Right atrium auricular region (tissue), 2 donors: ENCODE data around the gene HTRA1. TPM values are rescaled to one million over a fixed set of nuclear protein-coding genes. Genes with fewer than 3 reads are reported as not detected.

Experiments used
- DNase-seq: peaks from one replicate; pipeline ENCODE4 v3.0.0-alpha.2; 2019; ENCODE audit warnings: low spot score
- H3K27ac ChIP-seq, 2 donors: fragments of 200-600 bp; sonication (generic); 1 replicate in 1 of 2; 2 replicates in 1 of 2; pipeline ENCODE4 v1.5.1; 2016 to 2019
- H3K27me3 ChIP-seq, 2 donors: fragments of 200-600 bp; sonication (generic); one replicate each; pipeline versions ENCODE4 v1.5.1 to v1.6.0; 2017 to 2019
- H3K36me3 ChIP-seq: fragments of 200-600 bp; sonication (generic); one replicate; pipeline ENCODE4 v1.5.1; 2016
- H3K4me1 ChIP-seq, 2 donors: fragments of 200-600 bp; sonication (generic); one replicate each; pipeline versions ENCODE4 v1.5.1 to v1.6.0; 2017 to 2019
- H3K4me3 ChIP-seq, 2 donors: fragments of 200-600 bp; sonication (generic); 1 replicate in 1 of 2; 2 replicates in 1 of 2; pipeline ENCODE4 v1.5.1; 2017 to 2019; ENCODE audit warnings: mild to moderate bottlenecking in 1 of 2, moderate library complexity in 1 of 2
- H3K9me3 ChIP-seq, 2 donors: fragments of 200-600 bp; sonication (generic); one replicate each; pipeline ENCODE4 v1.5.1; 2019
- CTCF ChIP-seq, 2 donors: fragments of 200-600 bp; sonication (generic); IDR thresholded peaks; one replicate each; pipeline ENCODE4 v1.5.1; 2019; ENCODE audit warnings: antibody characterized with exemption in 2 of 2
- total RNA-seq, 2 donors: library from RNA; depleted of rRNA; stranded (reverse); fragments of >200 nt; gene quantifications; one replicate each; pipeline ENCODE4 v1.1.0, GENCODE V29; 2016

Gene HTRA1
- total RNA-seq, 2 donors from 2014 or later = 76.3 to 78.3 TPM

GRCh38 chr10:122427280-122427679, 34.1 kb upstream of the HTRA1 start:
- Histone ChIP-seq H3K9me3 (no peaks in the 10 kb centered on the region), H3K4me3 (no peak overlapping the region), H3K27ac (no peak overlapping the region), H3K27me3 (no peaks in the 10 kb centered on the region), H3K36me3 (peaks cover 40% of the 10 kb centered on the region), H3K4me1 (peaks cover 0 to under 1% of the 10 kb centered on the region in 2 donors)
- no peak for TF ChIP-seq CTCF (IDR thresholded peaks at IDR 0.05)
- DNase-seq = no peak

GRCh38 chr10:122435212-122435827, 26.0 kb upstream of the HTRA1 start:
- peak; percentile 56 to 76 for TF ChIP-seq CTCF (IDR thresholded peaks at IDR 0.05)

GRCh38 chr10:122441961-122442360, 19.4 kb upstream of the HTRA1 start:
- TF ChIP-seq CTCF (IDR thresholded peaks at IDR 0.05) = no peak
- no peak overlapping the region for H3K4me3 ChIP-seq
- H3K9me3 ChIP-seq = peaks cover 0 to 11% of the 10 kb centered on the region in 2 donors
- peaks cover 0 to 3% of the 10 kb centered on the region in 2 donors for H3K4me1 ChIP-seq
- H3K36me3 ChIP-seq = no peaks in the 10 kb centered on the region
- no peaks in the 10 kb centered on the region for H3K27me3 ChIP-seq
- DNase-seq = no peak
- H3K27ac ChIP-seq = no peak overlapping the region

More at GRCh38 chr10:122435212-122435827, 26.0 kb upstream of the HTRA1 start:
- DNase-seq = no peak
- peaks cover 0 to 11% of the 10 kb centered on the region in 2 donors for H3K9me3 ChIP-seq
- no peaks in the 10 kb centered on the region for H3K4me1 ChIP-seq
- H3K27me3 ChIP-seq = no peaks in the 10 kb centered on the region
- peaks cover 7% of the 10 kb centered on the region for H3K36me3 ChIP-seq
- H3K4me3 ChIP-seq = no peak overlapping the region
- H3K27ac ChIP-seq = no peak overlapping the region

GRCh38 chr10:122445469-122445868, 15.9 kb upstream of the HTRA1 start:
- H3K4me3 ChIP-seq = no peak overlapping the region
- H3K9me3 ChIP-seq = no peaks in the 10 kb centered on the region
- TF ChIP-seq CTCF (IDR thresholded peaks at IDR 0.05) = no peak
- no peaks in the 10 kb centered on the region for H3K27me3 ChIP-seq
- no peak for DNase-seq
- H3K27ac ChIP-seq = no peak overlapping the region
- H3K4me1 ChIP-seq = peaks cover 0 to 11% of the 10 kb centered on the region in 2 donors
- H3K36me3 ChIP-seq = no peaks in the 10 kb centered on the region

GRCh38 chr10:122445904-122446303, 15.4 kb upstream of the HTRA1 start:
- DNase-seq = no peak
- no peaks in the 10 kb centered on the region for H3K27me3 ChIP-seq
- peaks cover 0 to 11% of the 10 kb centered on the region in 2 donors for H3K4me1 ChIP-seq
- H3K27ac ChIP-seq = no peak overlapping the region
- no peaks in the 10 kb centered on the region for H3K9me3 ChIP-seq
- H3K4me3 ChIP-seq = no peak overlapping the region
- H3K36me3 ChIP-seq = no peaks in the 10 kb centered on the region
- TF ChIP-seq CTCF (IDR thresholded peaks at IDR 0.05) = no peak
